HG02852 (cell line): ENCODE measurements around the gene EVA1C.
"Not testable (repeated sequence)": the region's sequence is repeated elsewhere in the genome, so short reads cannot be mapped to it uniquely, and the experiment has no call there.

Experiments
- ATAC-seq: cut with Tn5 transposase; IDR thresholded peaks from one replicate; pipeline ENCODE4 v1.9.1; 2021; ENCODE audit warnings: mild to moderate bottlenecking, moderate library complexity; ENCODE audit not compliant: unreplicated experiment

EVA1C gene

GRCh38 chr21:32549886-32550285, 137.4 kb downstream of the EVA1C start:
- no peak for ATAC-seq

- no peak for ATAC-seq
Observed at GRCh38 chr21:32554832-32555638, 142.5 kb downstream of the EVA1C start.

GRCh38 chr21:32558106-32558505, 145.6 kb downstream of the EVA1C start:
- no peak for ATAC-seq

GRCh38 chr21:32559006-32559610, 146.6 kb downstream of the EVA1C start:
- ATAC-seq, result no peak

GRCh38 chr21:32560896-32561295, 148.4 kb downstream of the EVA1C start:
- ATAC-seq, result no peak

- not testable (repeated sequence) for ATAC-seq
Observed at GRCh38 chr21:32561476-32561875, 149.0 kb downstream of the EVA1C start.

- ATAC-seq, result no peak
Observed at GRCh38 chr21:32562426-32562825, 149.9 kb downstream of the EVA1C start.

GRCh38 chr21:32562915-32563314, 150.4 kb downstream of the EVA1C start:
- no peak for ATAC-seq
